Fibroblast of skin of left quadriceps (primary cell): ENCODE measurements around the gene UGT2A1.
A peak's percentile ranks its signal among the peaks of the same experiment; 100 is the strongest.
"Not testable (repeated sequence)": the region's sequence is repeated elsewhere in the genome, so short reads cannot be mapped to it uniquely, and the experiment has no call there.

ENCODE experiments used
- DNase-seq, 2 experiments: peaks; one replicate each; pipeline ENCODE4 v3.0.0-alpha.2; 2013; ENCODE audit warnings: low read depth in 2 of 2

Gene UGT2A1

GRCh38 chr4:69653147-69653546, at the start of gene UGT2A1:
Gene UGT2A1 (minus strand): TSS chr4:69653247. CDS start chr4:69647644, 5,603 bp downstream.
- no peak for DNase-seq

- no peak for DNase-seq
Measured at GRCh38 chr4:69702201-69702600, 49.2 kb upstream of the UGT2A1 start.

DNA sequence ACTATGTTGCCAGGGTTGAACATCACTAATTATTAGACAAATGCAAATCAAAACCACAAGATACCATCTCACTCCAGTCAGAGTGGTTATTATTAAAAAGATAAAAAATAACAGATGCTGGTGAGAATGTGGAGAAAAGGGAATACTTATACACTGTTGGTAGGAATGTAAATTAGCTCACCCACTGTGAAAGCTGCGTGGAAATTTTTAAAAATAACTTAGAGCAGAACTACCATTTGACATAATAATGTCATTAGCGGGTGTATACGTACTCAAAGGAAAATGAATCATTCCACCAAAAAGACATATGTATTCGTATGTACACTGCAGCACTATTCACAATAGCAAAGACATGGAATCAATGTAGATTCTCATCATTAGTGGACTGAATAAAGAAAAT, 48.6 kb upstream of the UGT2A1 start:
- no peak for DNase-seq

DNA sequence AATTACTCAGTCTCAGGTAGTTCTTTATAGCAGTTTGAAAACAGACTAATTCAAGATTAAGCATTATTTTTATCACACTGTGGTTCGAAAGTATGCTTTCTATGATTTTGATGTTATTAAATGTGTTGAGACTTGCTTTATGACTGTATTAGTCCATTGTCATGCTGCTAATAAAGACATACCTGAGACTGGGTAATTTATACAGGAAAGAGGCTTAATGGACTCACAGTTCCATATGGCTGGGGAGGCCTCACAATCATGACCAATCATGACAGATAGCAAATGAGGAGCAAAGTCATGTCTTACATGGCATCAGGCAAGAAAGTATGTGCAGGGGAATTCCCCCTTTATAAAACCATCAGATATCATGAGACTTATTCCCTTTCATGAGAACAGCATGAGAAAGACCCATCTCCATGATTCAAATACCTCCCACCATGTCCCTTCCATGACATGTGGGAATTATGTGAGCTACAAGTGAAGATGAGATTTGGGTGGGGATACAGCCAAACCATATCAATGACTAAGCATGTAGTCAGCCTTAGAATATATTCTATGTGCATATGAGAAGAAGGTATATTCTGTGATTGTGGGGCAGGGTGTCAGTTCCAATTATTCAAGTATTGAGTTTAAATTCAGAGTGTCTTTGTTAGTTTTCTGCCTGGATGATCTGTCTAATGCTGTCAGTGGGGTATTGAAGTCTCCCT, 44.6 kb upstream of the UGT2A1 start:
- DNase-seq: no peak

- DNase-seq: peak; percentile 17 to 32
Measured at GRCh38 chr4:69689599-69689998, 36.6 kb upstream of the UGT2A1 start.

DNA sequence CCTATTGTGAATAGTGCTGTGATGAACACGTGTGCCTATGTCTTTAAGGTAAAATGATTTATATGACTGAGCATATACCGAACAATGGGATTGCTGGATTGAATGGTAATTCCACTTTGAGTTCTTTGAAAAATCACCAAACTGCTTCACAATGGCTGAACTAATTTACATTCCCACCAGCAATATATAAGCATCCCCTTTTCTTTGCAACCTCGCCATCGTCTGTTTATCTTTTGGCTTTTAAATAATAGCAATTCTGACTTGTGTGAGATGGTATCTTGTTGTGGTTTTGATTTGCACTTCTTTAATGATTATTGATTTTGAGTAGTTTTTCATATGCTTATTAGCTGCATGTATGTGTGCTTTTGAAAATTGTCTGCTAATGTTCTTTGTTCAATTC, 31.8 kb upstream of the UGT2A1 start:
- no peak for DNase-seq

- no peak for DNase-seq
Measured at GRCh38 chr4:69668680-69669079, 15.6 kb upstream of the UGT2A1 start.

DNA sequence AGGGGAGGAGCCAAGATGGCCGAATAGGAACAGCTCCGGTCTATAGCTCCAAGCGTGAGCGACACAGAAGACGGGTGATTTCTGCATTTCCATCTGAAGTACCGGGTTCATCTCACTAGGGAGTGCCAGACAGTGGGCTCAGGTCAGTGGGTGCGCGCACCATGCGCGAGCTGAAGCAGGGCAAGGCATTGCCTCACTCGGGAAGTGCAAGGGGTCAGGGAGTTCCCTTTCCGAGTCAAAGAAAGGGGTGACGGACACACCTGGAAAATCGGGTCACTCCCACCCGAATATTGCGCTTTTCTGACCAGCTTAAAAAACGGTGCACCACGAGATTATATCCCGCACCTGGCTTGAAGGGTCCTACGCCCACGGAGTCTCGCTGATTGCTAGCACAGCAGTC, 11.0 kb upstream of the UGT2A1 start:
- not testable (repeated sequence) for DNase-seq

GRCh38 chr4:69661130-69661803, 8.2 kb upstream of the UGT2A1 start:
- DNase-seq: not testable (repeated sequence)

- no peak for DNase-seq
Measured at GRCh38 chr4:69658133-69658532, 5.1 kb upstream of the UGT2A1 start.

- DNase-seq: no peak
Measured at GRCh38 chr4:69656653-69657158, 3.7 kb upstream of the UGT2A1 start.

- no peak for DNase-seq
Measured at GRCh38 chr4:69650872-69651271, 2.2 kb downstream of the UGT2A1 start.

DNA sequence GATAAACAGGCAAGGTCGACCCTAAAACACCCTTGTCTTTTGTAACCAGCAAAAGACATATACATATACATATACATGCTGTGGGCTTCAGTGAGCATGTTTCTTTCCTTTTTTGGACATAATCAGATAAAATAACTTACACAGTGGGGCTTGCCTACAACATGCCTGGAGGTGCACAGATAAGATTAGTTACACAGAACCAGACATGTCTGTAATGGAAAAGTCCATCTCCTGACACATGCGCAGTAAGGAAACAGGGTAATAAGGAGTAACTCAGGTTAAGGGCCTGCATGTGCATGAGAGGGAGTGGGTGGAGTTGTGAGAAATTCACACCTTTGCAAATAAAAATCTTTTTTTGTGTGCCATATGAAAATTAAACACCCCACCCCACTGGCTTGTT, 3.4 kb downstream of the UGT2A1 start:
- DNase-seq: no peak

DNA sequence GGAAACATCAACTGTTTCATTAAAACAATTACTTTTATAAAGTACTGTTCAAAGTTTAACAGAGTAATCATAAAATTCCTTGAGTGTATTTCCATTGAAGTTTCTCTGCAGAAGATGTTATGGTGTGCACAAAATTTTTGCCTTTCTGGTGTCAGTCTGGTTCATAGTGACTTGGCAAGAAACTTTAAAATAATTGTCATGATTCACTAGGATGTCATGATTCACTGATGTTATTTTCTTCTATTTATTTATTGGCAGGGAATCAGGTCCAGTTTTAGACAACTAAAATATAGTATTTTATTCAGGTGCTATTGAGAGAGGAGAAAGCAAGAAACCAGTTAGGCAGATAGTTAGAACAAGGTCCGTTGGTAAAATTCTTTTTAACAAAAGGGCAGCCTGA, 3.8 kb downstream of the UGT2A1 start:
- DNase-seq: no peak

GRCh38 chr4:69642961-69643360, 10.1 kb downstream of the UGT2A1 start:
- DNase-seq: no peak

DNA sequence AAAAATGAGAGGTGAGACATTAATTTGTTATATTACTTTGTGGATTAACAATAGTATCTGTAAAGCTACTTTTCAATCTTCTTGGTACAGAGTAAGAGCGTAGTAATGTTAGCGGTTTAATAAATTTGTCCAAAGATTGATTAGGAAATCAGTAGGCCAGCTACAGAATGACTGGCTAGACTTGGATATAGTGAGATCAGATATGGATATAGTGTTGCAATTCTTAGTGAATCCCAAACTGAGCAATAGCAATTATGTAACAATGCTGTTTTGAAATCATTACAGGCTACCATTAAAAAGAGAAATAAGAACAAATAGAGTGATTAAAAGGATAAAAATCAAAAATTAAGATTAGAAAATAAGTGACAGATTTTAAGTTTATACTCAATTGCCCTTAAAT, 12.8 kb downstream of the UGT2A1 start:
- no peak for DNase-seq

GRCh38 chr4:69639542-69639941, 13.5 kb downstream of the UGT2A1 start, which contains the start of gene UGT2A2:
Gene UGT2A2 (minus strand): TSS chr4:69639642. CDS start chr4:69639640, 2 bp downstream.
- DNase-seq: no peak

DNA sequence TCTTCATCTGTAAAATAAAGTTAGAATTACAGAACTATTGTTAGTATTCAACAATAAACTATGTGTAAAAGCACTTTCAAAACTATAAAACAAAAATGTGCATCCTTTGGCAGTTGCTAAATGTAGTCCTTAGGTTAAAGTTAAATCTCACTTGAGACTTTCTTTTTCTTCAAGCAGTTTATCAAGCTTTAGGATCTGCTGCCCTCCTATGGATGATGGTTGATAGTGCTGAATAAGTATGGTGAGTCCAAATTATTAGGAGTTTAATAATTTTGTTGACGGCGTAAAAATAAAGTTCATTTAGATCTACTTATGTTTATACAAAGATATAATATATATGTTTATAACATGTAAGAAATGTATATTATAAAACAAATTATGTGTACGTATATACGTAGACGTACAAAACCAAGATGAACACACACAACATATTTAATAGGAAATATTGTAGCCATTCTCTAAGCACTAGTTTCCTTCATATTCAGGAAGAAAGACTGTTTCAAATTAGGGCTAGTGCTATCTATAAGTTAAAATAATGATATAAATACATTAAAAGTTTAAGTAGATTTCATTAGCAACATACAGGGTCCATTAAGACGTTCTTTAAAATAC, 35.9 kb downstream of the UGT2A1 start:
- DNase-seq: peak; percentile 4 to 8

GRCh38 chr4:69610484-69610883, 42.6 kb downstream of the UGT2A1 start:
- DNase-seq: no peak

- no peak for DNase-seq
Measured at GRCh38 chr4:69601065-69601464, 52.0 kb downstream of the UGT2A1 start.

GRCh38 chr4:69600013-69600412, 53.0 kb downstream of the UGT2A1 start:
- DNase-seq: no peak

DNA sequence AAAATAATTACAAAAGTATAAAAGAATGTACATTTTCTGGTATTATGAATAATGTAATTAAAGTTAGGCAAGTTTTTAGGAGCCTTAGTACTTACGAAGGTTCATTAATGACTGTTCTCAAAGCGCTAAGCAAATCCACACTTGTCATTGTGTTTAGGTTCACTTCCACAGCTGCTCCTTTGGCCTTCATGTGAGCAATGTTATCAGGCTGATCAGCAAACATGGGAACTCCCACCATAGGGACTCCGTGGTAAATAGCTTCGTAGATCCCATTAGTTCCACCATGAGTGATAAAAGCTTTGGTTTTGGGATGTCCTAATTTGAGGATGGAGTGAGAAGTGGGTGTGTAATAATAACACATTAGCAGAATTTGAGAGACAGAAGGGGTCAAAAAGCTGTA, 58.7 kb downstream of the UGT2A1 start:
- no peak for DNase-seq

DNA sequence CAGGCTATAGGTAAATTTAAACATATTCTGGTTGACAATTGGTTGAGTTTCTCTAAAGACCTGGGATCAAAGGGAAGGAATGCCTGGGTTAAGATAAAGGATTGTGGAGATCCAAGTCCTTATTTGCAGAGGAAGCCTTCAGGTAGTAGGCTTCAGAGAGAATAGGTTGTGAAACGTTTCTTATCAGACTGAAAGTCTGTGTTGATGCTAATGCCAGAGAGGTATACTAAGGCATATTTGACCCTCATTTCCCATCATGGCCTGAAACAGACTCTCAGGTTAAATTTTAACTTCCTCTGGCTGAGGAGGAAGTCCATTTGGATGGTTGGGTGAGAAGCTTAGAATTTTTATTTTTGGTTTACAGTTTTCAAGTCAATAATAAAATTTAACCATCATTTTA, 61.7 kb downstream of the UGT2A1 start:
- DNase-seq: no peak
